COLO668 (cell line): ENCODE measurements around the gene NR2F1-AS1.
A peak's percentile ranks its signal among the peaks of the same experiment; 100 is the strongest.

ENCODE experiments used
- DNase-seq: peaks from one replicate; lab custom pipeline; 2025; ENCODE audit not compliant: unreplicated experiment; lab: John Stamatoyannopoulos, UW

Gene NR2F1-AS1

DNA sequence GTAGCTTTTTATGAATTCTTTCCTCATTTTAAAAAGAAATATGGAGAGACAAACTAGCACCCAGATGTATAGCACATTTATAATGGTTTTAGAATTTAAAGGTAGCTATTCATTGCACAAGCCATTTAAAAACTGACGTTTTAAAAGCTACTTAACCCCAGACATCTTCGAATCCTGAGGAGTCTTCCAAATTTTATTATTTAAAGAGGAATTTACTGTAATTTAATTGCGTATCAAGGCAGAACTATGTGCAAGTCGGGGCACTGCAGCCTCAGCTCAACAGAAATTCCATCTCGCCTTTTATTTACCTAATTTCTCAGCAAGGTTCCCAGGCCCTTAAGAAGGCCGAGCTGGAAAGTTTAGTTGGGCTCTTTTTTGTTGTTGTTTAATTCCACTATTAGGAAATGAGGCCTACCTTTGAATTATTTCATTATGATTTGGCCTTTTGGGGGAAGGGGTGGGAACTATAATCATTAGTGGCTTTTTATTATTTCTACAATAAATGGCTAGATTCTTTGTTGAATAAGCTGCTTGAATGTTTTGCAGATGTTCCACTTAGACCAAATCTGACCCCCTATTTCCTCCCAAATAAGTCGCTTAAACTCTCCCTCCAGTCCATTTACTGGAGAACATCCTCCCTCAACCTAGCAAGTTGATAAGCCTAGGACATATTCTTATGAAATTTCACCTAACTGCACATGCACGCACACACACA is 22.2 kb upstream of the NR2F1-AS1 start:
- DNase-seq: no peak

GRCh38 chr5:93602241-93603077 is 21.4 kb upstream of the NR2F1-AS1 start:
- peak; percentile 33 for DNase-seq

- no peak for DNase-seq
These were observed 20.8 kb upstream of the NR2F1-AS1 start for GRCh38 chr5:93601802-93602155.

- no peak for DNase-seq
These were observed 20.2 kb upstream of the NR2F1-AS1 start for GRCh38 chr5:93601071-93601801.

GRCh38 chr5:93600409-93601070 is 19.5 kb upstream of the NR2F1-AS1 start:
- no peak for DNase-seq

DNA sequence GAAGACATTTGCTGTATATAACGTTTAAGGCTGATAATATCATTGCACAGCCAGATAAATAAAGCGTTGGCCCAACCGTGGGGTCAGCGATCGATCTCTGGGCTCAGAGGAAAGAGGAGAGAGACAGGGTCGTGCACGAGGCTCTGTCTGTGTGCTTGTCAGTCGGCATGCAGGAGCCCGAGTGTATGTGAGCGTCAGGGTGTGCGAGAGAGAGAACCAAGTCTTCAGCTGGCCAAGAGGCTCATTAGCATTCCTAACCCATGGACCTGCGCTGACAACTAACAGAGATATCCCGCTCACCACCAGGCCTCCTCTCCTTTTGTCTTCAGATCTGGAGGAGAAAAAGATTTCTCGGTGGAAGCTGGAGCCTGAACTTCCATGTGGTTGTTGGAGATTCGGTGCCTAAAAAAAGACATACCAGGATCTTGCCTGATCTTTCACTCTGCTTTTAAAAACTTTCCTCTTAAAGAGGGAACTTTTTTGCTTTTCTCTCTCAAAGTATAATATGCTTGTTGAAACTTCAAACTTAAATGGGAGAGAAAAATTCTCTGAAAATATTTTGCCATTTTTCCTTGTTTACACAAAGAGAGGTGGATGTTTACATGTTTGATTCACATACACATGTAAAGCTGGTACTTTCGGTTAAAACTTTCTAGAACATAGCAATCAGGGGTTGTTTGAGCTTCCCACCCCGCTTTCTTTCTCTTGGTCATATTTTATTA is 18.5 kb upstream of the NR2F1-AS1 start:
- DNase-seq: no peak

DNA sequence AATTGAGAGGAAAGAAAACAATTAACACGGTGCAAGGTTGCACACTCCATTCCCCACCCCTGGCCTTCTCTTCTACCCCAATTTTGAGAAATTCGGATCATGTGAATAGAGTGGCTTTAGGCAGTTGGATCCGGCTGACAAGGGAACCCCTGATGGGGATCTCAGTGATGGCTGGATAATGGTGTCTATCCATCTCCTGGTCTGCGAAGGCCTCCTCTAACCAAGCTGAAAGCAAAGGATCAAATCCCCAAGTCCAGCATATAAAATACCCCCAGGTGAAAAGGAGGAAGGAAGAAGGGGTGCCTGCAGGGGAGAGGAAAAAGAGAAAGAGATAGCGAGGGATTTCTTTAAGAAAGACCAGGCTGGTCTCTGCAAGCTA is 18.0 kb upstream of the NR2F1-AS1 start:
- no peak for DNase-seq

DNA sequence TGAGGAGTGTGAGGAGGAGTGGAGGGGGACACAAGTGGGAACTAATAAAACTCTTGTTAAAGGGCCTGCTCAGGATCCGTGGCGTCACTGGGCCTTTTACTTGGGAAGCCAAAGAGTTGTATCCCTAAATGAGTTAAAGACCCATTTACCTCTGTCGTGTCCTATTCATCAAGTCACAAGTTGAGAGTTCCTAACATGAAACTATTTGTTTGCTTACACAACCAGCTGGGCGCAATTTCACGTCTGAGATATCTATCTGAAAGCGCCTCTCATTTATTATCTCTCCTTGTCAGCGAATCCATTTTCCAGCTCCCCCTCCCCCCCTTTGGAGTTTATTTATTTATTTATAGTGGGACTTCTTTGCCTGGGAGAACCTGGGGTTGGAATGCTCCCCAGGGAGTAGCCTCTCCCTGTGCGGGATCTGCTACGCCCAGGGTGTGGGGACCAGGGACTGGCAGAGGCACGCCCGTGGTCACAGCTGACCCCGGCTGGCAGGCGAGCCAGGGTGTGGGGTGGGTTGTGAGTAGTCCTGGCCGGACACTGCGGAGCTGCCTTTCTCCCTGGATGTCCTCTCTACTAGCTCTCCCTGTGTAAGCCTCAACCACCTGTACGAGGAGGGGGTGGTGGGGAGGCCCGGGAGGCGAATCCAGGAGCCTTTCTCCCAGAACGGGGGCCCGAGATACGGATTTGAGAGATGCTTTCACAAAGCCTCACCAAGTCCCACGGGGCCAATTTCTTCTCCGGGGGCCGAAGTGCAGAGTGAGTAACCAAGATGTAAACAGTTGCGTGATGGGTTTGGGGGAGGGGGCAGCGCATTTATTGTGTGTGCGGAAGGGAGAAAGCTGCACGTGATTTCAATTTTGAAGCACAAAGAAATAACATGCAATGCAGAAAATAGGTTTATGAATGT is 17.3 kb upstream of the NR2F1-AS1 start:
- DNase-seq: no peak

DNA sequence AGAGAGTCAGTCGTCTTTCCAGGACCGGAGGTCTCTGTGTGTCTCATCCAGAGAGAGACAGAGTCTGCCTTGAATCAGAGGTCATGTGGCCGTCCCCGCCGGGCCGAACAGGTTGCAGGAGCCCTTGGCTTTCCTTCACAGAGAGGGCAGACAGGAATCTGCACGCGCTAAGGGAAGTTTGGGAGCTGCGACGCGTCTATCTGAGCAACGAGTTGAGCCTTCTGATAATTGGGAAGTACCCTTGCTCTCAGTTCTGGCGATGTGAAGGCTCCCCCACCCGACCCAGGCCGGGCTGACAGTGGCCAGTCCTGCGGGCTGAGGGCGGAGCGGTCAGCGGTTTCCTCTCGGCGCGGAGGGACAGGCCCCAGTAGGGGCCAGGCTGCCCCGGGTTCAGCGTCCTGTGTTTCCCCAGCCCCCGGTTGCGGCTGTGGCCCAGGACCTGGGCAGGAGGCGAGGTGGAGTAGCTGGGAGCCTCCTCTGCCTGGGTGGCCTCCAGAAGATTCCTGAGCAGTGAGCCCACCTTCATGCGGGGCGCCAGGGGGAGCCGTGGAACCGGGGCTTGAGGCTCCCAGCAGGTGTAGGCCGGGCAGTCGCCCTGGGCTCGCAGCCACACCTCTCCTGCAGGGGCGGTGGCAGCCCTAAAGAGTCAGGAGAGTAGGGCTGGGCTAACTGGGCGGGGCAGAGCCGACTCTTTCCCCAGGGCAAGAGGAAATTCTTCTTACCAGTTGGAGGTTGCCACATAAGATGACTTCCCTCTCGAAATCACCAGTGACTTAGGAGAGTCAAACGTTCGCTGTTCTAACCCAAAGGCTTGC is 15.9 kb upstream of the NR2F1-AS1 start:
- peak; percentile 5 for DNase-seq

DNA sequence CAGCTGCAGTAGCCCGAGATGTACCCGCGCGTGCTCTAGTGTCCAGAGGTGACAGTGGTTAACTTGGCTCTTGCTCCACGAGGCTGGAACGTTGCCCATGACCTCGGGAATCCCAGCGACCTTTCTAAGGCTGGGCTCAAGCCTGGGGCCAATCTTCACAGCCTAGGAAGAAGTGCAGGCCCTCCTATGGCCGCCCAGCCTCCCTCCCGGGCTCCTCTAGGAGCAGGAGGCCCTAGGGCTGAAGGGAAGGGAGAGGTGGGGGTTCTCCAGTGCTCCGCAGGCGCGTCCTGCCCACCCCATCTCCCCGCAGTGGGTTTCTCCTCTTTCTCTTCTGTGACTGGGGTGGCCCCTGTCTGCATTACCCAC is 15.3 kb upstream of the NR2F1-AS1 start:
- DNase-seq: no peak

GRCh38 chr5:93595420-93596147 is 14.6 kb upstream of the NR2F1-AS1 start:
- DNase-seq: no peak

- DNase-seq: no peak
These were observed 13.8 kb upstream of the NR2F1-AS1 start for GRCh38 chr5:93594591-93595419.

- DNase-seq: no peak
These were observed 12.6 kb upstream of the NR2F1-AS1 start for GRCh38 chr5:93593476-93594131.

DNA sequence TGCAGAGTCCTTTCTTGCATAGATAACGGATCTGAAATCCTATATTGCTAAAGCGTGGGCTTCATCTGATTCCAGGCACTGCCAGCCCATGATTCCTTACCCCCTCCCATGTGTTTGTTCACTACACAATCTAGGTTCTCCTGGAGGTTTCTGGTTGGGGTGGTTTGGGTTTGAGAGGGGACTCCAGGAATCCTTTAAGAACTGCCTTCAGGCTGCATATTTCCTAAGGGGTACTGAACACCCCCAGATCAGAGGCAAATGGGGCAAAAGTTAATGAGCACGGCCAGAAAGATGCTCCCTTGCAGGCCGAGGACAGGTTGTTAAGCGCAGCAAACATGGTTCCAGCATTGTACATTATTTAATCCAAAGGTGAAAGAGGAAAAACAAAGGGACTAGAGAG is 11.9 kb upstream of the NR2F1-AS1 start:
- DNase-seq: no peak

- no peak for DNase-seq
These were observed 10.4 kb upstream of the NR2F1-AS1 start for GRCh38 chr5:93591323-93591945.

GRCh38 chr5:93590493-93590892 is 9.5 kb upstream of the NR2F1-AS1 start:
- DNase-seq: no peak
